NCI-H1105 treated with DMSO at 0.1 percent for 48 hours (cell line): Measurements from ENCODE around the gene HSD17B4.
"Not testable (repeated sequence)": the region's sequence is repeated elsewhere in the genome, so short reads cannot be mapped to it uniquely, and the experiment has no call there.

Source experiments
- DNase-seq: peaks from one replicate; lab custom pipeline; 2025; lab: John Stamatoyannopoulos, UW

HSD17B4 gene

GRCh38 chr5:119452373-119453039 is at the start of gene HSD17B4:
HSD17B4 (plus strand) TSS chr5:119452497; CDS start chr5:119452576, 79 bp downstream.
- DNase-seq, result peak; percentile 82

- no peak for DNase-seq
These were observed 49.7 kb upstream of the HSD17B4 start for GRCh38 chr5:119402555-119402954.

- DNase-seq, result no peak
These were observed 48.3 kb upstream of the HSD17B4 start for GRCh38 chr5:119404033-119404432.

GRCh38 chr5:119405419-119405818 is 46.9 kb upstream of the HSD17B4 start:
- DNase-seq, result no peak

- DNase-seq, result no peak
These were observed 45.7 kb upstream of the HSD17B4 start for GRCh38 chr5:119406551-119407110.

GRCh38 chr5:119409235-119409815 is 43.0 kb upstream of the HSD17B4 start:
- no peak for DNase-seq

- DNase-seq, result no peak
These were observed 41.7 kb upstream of the HSD17B4 start for GRCh38 chr5:119410448-119411159.

- DNase-seq, result peak; percentile 64
These were observed 40.7 kb upstream of the HSD17B4 start for GRCh38 chr5:119411361-119412278.

GRCh38 chr5:119412279-119413227 is 39.7 kb upstream of the HSD17B4 start:
- no peak for DNase-seq

- not testable (repeated sequence) for DNase-seq
These were observed 38.1 kb upstream of the HSD17B4 start for GRCh38 chr5:119414124-119414734.

- no peak for DNase-seq
These were observed 34.2 kb upstream of the HSD17B4 start for GRCh38 chr5:119417891-119418605.

- DNase-seq, result no peak
These were observed 33.6 kb upstream of the HSD17B4 start for GRCh38 chr5:119418606-119419100.

GRCh38 chr5:119420169-119420568 is 32.1 kb upstream of the HSD17B4 start:
- no peak for DNase-seq

- DNase-seq, result no peak
These were observed 26.2 kb upstream of the HSD17B4 start for GRCh38 chr5:119426057-119426456.

- no peak for DNase-seq
These were observed 25.2 kb upstream of the HSD17B4 start for GRCh38 chr5:119427060-119427459.

GRCh38 chr5:119427596-119427995 is 24.7 kb upstream of the HSD17B4 start:
- not testable (repeated sequence) for DNase-seq

GRCh38 chr5:119428166-119428565 is 24.1 kb upstream of the HSD17B4 start:
- not testable (repeated sequence) for DNase-seq

- not testable (repeated sequence) for DNase-seq
These were observed 23.7 kb upstream of the HSD17B4 start for GRCh38 chr5:119428574-119428973.

- DNase-seq, result not testable (repeated sequence)
These were observed 19.5 kb upstream of the HSD17B4 start for GRCh38 chr5:119432674-119433237.
